Measurements from ENCODE around the gene IFT172.

The IFT172 gene

GRCh38 chr2:27435628-27436027 lies 53.9 kb downstream of the IFT172 start:
- H3K9me3 ChIP-seq (ENCODE audit: insufficient read depth, low read depth, low read length) = peaks cover 2% of the 10 kb centered on the region
- H2AK5ac ChIP-seq (ENCODE audit: low read length) = no peak overlapping the region
- H2BK120ac ChIP-seq (ENCODE audit: insufficient read depth, low read length, poor library complexity) = no peak overlapping the region
- no peak overlapping the region for H4K91ac ChIP-seq (ENCODE audit: low read depth, low read length)
- DNase-seq = no peak
- no peak overlapping the region for H3K4me2 ChIP-seq (ENCODE audit: low read length)
- no peak overlapping the region for H3K4me3 ChIP-seq (ENCODE audit: low read depth, low read length)
- H3K18ac ChIP-seq (ENCODE audit: low read length) = no peak overlapping the region
- peaks cover under 1 to 3% of the 10 kb centered on the region in 2 experiments for H3K4me1 ChIP-seq (ENCODE audit: control insufficient read depth in 1 of 2, insufficient read depth in 2 of 2, low read length in 2 of 2)
- no peaks in the 10 kb centered on the region for H3K27me3 ChIP-seq (ENCODE audit: insufficient read depth, low read length)
- H3K9ac ChIP-seq (ENCODE audit: low read length) = no peak overlapping the region
- H2AFZ ChIP-seq (ENCODE audit: insufficient read depth, low read length, poor library complexity) = no peak overlapping the region
- H3K4ac ChIP-seq (ENCODE audit: low read depth, low read length) = no peak overlapping the region
- WGBS (ENCODE audit: extremely low coverage, insufficient coverage, insufficient read length) = no CpG with 5 or more reads among the region's 6 CpGs
- no peak overlapping the region for H2BK5ac ChIP-seq (ENCODE audit: low read depth, low read length, poor library complexity)
- H3K79me1 ChIP-seq (ENCODE audit: low read length) = no peaks in the 10 kb centered on the region
- no peak overlapping the region for H4K12ac ChIP-seq (ENCODE audit: low read depth, low read length)
- peaks cover 39 to 64% of the 10 kb centered on the region in 2 experiments for H3K36me3 ChIP-seq (ENCODE audit: control insufficient read depth in 1 of 2, insufficient read depth in 2 of 2, low read length in 2 of 2)
- peaks cover 2% of the 10 kb centered on the region for H3K79me2 ChIP-seq (ENCODE audit: control insufficient read depth, insufficient read depth, low read length, poor library complexity)
- H3K27ac ChIP-seq (ENCODE audit: low read depth, low read length) = no peak overlapping the region
- H2BK12ac ChIP-seq (ENCODE audit: low read length) = no peak overlapping the region
- no peak overlapping the region for H4K8ac ChIP-seq (ENCODE audit: low read depth, low read length)
- H3K23ac ChIP-seq (ENCODE audit: low read length) = no peak overlapping the region
- no peak overlapping the region for H3K14ac ChIP-seq (ENCODE audit: low read length)

GRCh38 chr2:27431395-27431794 lies 58.1 kb downstream of the IFT172 start:
- Histone ChIP-seq H2BK120ac (ENCODE audit: insufficient read depth, low read length, poor library complexity) (no peak overlapping the region), H3K18ac (ENCODE audit: low read length) (no peak overlapping the region), H3K9ac (ENCODE audit: low read length) (no peak overlapping the region), H2AFZ (ENCODE audit: insufficient read depth, low read length, poor library complexity) (no peak overlapping the region), H3K79me2 (ENCODE audit: control insufficient read depth, insufficient read depth, low read length, poor library complexity) (peaks cover 20% of the 10 kb centered on the region), H3K4me3 (ENCODE audit: low read depth, low read length) (no peak overlapping the region), H3K4me2 (ENCODE audit: low read length) (no peak overlapping the region), H2BK12ac (ENCODE audit: low read length) (no peak overlapping the region), H3K14ac (ENCODE audit: low read length) (no peak overlapping the region), H3K27me3 (ENCODE audit: insufficient read depth, low read length) (no peaks in the 10 kb centered on the region), H3K23ac (ENCODE audit: low read length) (no peak overlapping the region), H3K4me1 (ENCODE audit: control insufficient read depth in 1 of 2, insufficient read depth in 2 of 2, low read length in 2 of 2) (peaks cover 3% of the 10 kb centered on the region in 2 experiments), H3K27ac (ENCODE audit: low read depth, low read length) (no peak overlapping the region), H2AK5ac (ENCODE audit: low read length) (no peak overlapping the region), H3K9me3 (ENCODE audit: insufficient read depth, low read depth, low read length) (peaks cover 2% of the 10 kb centered on the region), H4K8ac (ENCODE audit: low read depth, low read length) (no peak overlapping the region), H3K4ac (ENCODE audit: low read depth, low read length) (peak overlapping the region; percentile 87), H3K36me3 (ENCODE audit: control insufficient read depth in 1 of 2, insufficient read depth in 2 of 2, low read length in 2 of 2) (peaks cover 19 to 32% of the 10 kb centered on the region in 2 experiments), H4K91ac (ENCODE audit: low read depth, low read length) (no peak overlapping the region), H3K79me1 (ENCODE audit: low read length) (peaks cover 7% of the 10 kb centered on the region), H4K12ac (ENCODE audit: low read depth, low read length) (no peak overlapping the region), H2BK5ac (ENCODE audit: low read depth, low read length, poor library complexity) (no peak overlapping the region)
- peak; percentile 47 to 71 for DNase-seq

GRCh38 chr2:27428978-27429541 lies 60.5 kb downstream of the IFT172 start:
- Histone ChIP-seq H3K27ac (ENCODE audit: low read depth, low read length) (peak overlapping the region; percentile 93), H4K12ac (ENCODE audit: low read depth, low read length) (peak overlapping the region; percentile 73), H4K8ac (ENCODE audit: low read depth, low read length) (peak overlapping the region; percentile 77), H3K9me3 (ENCODE audit: insufficient read depth, low read depth, low read length) (peaks cover 2% of the 10 kb centered on the region), H3K9ac (ENCODE audit: low read length) (peak overlapping the region; percentile 94), H3K36me3 (ENCODE audit: control insufficient read depth in 1 of 2, insufficient read depth in 2 of 2, low read length in 2 of 2) (peaks cover 9 to 12% of the 10 kb centered on the region in 2 experiments), H3K27me3 (ENCODE audit: insufficient read depth, low read length) (no peaks in the 10 kb centered on the region), H2BK120ac (ENCODE audit: insufficient read depth, low read length, poor library complexity) (peak overlapping the region; percentile 98), H2AFZ (ENCODE audit: insufficient read depth, low read length, poor library complexity) (peak overlapping the region; percentile 80), H3K18ac (ENCODE audit: low read length) (peak overlapping the region; percentile 96), H2BK5ac (ENCODE audit: low read depth, low read length, poor library complexity) (peak overlapping the region; percentile 95), H3K4me2 (ENCODE audit: low read length) (peak overlapping the region; percentile 83), H3K4ac (ENCODE audit: low read depth, low read length) (peak overlapping the region; percentile 95), H3K14ac (ENCODE audit: low read length) (peak overlapping the region; percentile 81), H3K23ac (ENCODE audit: low read length) (no peak overlapping the region), H4K91ac (ENCODE audit: low read depth, low read length) (peak overlapping the region; percentile 98), H3K4me1 (ENCODE audit: control insufficient read depth in 1 of 2, insufficient read depth in 2 of 2, low read length in 2 of 2) (peaks cover 3% of the 10 kb centered on the region in 2 experiments), H2AK5ac (ENCODE audit: low read length) (no peak overlapping the region), H2BK12ac (ENCODE audit: low read length) (no peak overlapping the region), H3K79me1 (ENCODE audit: low read length) (peaks cover 7% of the 10 kb centered on the region), H3K4me3 (ENCODE audit: low read depth, low read length) (peak overlapping the region; percentile 92), H3K79me2 (ENCODE audit: control insufficient read depth, insufficient read depth, low read length, poor library complexity) (peaks cover 20% of the 10 kb centered on the region)
- DNase-seq = peak; percentile 81 to 89
- no CpG with 5 or more reads among the region's 51 CpGs for WGBS (ENCODE audit: extremely low coverage, insufficient coverage, insufficient read length)

- no peaks in the 10 kb centered on the region for H3K9me3 ChIP-seq (ENCODE audit: insufficient read depth, low read depth, low read length)
- H4K91ac ChIP-seq (ENCODE audit: low read depth, low read length) = peak within 1 kb of the TSS; percentile 98
- peaks cover 3% of the 10 kb centered on the region in 2 experiments for H3K4me1 ChIP-seq (ENCODE audit: control insufficient read depth in 1 of 2, insufficient read depth in 2 of 2, low read length in 2 of 2)
- H2BK5ac ChIP-seq (ENCODE audit: low read depth, low read length, poor library complexity) = peak within 1 kb of the TSS; percentile 95
- H3K36me3 ChIP-seq (ENCODE audit: control insufficient read depth in 1 of 2, insufficient read depth in 2 of 2, low read length in 2 of 2) = peaks cover 7% of the 10 kb centered on the region in 2 experiments
- H3K18ac ChIP-seq (ENCODE audit: low read length) = peak within 1 kb of the TSS; percentile 96
- peak within 1 kb of the TSS; percentile 100 for H2AFZ ChIP-seq (ENCODE audit: insufficient read depth, low read length, poor library complexity)
- peaks cover 20% of the 10 kb centered on the region for H3K79me2 ChIP-seq (ENCODE audit: control insufficient read depth, insufficient read depth, low read length, poor library complexity)
- peak within 1 kb of the TSS; percentile 83 for H3K4me2 ChIP-seq (ENCODE audit: low read length)
- H4K8ac ChIP-seq (ENCODE audit: low read depth, low read length) = peak within 1 kb of the TSS; percentile 96
- peak within 1 kb of the TSS; percentile 93 for H3K27ac ChIP-seq (ENCODE audit: low read depth, low read length)
- peaks cover 7% of the 10 kb centered on the region for H3K79me1 ChIP-seq (ENCODE audit: low read length)
- DNase-seq = peak; percentile 91 to 96
- H2BK12ac ChIP-seq (ENCODE audit: low read length) = peak within 1 kb of the TSS; percentile 30
- H3K9ac ChIP-seq (ENCODE audit: low read length) = peak within 1 kb of the TSS; percentile 94
- peak within 1 kb of the TSS; percentile 95 for H3K4ac ChIP-seq (ENCODE audit: low read depth, low read length)
- H2BK120ac ChIP-seq (ENCODE audit: insufficient read depth, low read length, poor library complexity) = peak within 1 kb of the TSS; percentile 98
- no peaks in the 10 kb centered on the region for H3K27me3 ChIP-seq (ENCODE audit: insufficient read depth, low read length)
- H3K4me3 ChIP-seq (ENCODE audit: low read depth, low read length) = peak within 1 kb of the TSS; percentile 92
- peak within 1 kb of the TSS; percentile 76 for H2AK5ac ChIP-seq (ENCODE audit: low read length)
- no peak within 1 kb of the TSS for H3K23ac ChIP-seq (ENCODE audit: low read length)
- H3K14ac ChIP-seq (ENCODE audit: low read length) = peak within 1 kb of the TSS; percentile 90
- H4K12ac ChIP-seq (ENCODE audit: low read depth, low read length) = peak within 1 kb of the TSS; percentile 97
- no CpG with 5 or more reads among the region's 75 CpGs for WGBS (ENCODE audit: extremely low coverage, insufficient coverage, insufficient read length)
Measured at GRCh38 chr2:27428213-27428977, 61.1 kb downstream of the IFT172 start, which contains the start of gene NRBP1. TSS of gene NRBP1 (plus strand) at chr2:27428631. CDS start at chr2:27433274, 4,643 bp downstream.
